ENCODE measurements around the gene PARVG. TPM values are rescaled to one million over a fixed set of nuclear protein-coding genes. Genes with fewer than 3 reads are reported as not detected.

The PARVG gene
- total RNA-seq, 1 experiment from 2014 or later: 1.3 TPM

GRCh38 chr22:44159221-44159620 lies 21.5 kb upstream of the PARVG start:
- Histone ChIP-seq H3K9ac (ENCODE audit: extremely low read depth, insufficient read length, low read length) (no peak overlapping the region), H3K4ac (ENCODE audit: low read depth, low read length) (no peak overlapping the region), H2AK5ac (ENCODE audit: insufficient read length, low read length) (no peak overlapping the region), H4K20me1 (ENCODE audit: control insufficient read depth, insufficient read depth, insufficient read length) (no peaks in the 10 kb centered on the region), H4K8ac (replicated peaks; ENCODE audit: insufficient read length, low read depth, low read length) (no peak overlapping the region), H2AFZ (ENCODE audit: low read length) (no peak overlapping the region), H3K27ac (ENCODE audit: insufficient read length, low read depth, low read length) (no peak overlapping the region), H3K14ac (ENCODE audit: insufficient read depth, low read length) (no peak overlapping the region; the same call in 1 of the 2 replicates), H2BK120ac (ENCODE audit: low read depth, low read length, poor library complexity, severe bottlenecking) (no peak overlapping the region), H3K18ac (ENCODE audit: insufficient read length, low read depth, low read length) (no peak overlapping the region), H2BK12ac (ENCODE audit: insufficient read length, low read depth, low read length) (no peak overlapping the region), H3K23me2 (ENCODE audit: insufficient read length, low read depth, low read length, poor library complexity, severe bottlenecking) (peaks cover 3% of the 10 kb centered on the region), H3K56ac (ENCODE audit: insufficient read length, low read depth, low read length) (no peak overlapping the region), H2BK15ac (ENCODE audit: low read depth, low read length) (no peak overlapping the region), H3K4me2 (ENCODE audit: insufficient read depth, insufficient read length, low read length) (no peak overlapping the region), H3K9me3 (ENCODE audit: control insufficient read depth, low read depth, low read length) (no peaks in the 10 kb centered on the region), H3K79me2 (ENCODE audit: insufficient read depth, low read length) (no peaks in the 10 kb centered on the region), H3K79me1 (ENCODE audit: insufficient read depth, low read depth, low read length, poor library complexity, severe bottlenecking) (no peaks in the 10 kb centered on the region), H2BK5ac (ENCODE audit: insufficient read length, low read length) (no peak overlapping the region), H2BK20ac (ENCODE audit: low read depth, low read length, poor library complexity, severe bottlenecking) (no peak overlapping the region), H4K5ac (ENCODE audit: insufficient read length, low read depth, low read length) (no peak overlapping the region), H3K27me3 (ENCODE audit: insufficient read depth, low read length) (no peaks in the 10 kb centered on the region), H4K91ac (ENCODE audit: insufficient read length, low read depth, low read length) (no peak overlapping the region), H3T11ph (ENCODE audit: low read length) (no peak overlapping the region), H3K4me1 (ENCODE audit: insufficient read depth, low read length) (peaks cover 3% of the 10 kb centered on the region; the same call in 1 of the 2 replicates), H3K23ac (ENCODE audit: insufficient read length, low read depth, low read length) (no peak overlapping the region)
- TF ChIP-seq CTCF (conservative IDR thresholded peaks at IDR 0.05): no peak
- H3K27me3 Mint-ChIP-seq (ENCODE audit: low read depth): no peaks in the 10 kb centered on the region
- WGBS (ENCODE audit: extremely low coverage, insufficient read length, low lambda C conversion rate): no CpG with 5 or more reads among the region's 7 CpGs
- H3K4me3 Mint-ChIP-seq: no peak overlapping the region
- no peaks in the 10 kb centered on the region for H3K9me3 Mint-ChIP-seq
- H3K4me1 Mint-ChIP-seq: peaks cover 32 to 47% of the 10 kb centered on the region in 2 experiments
- H3K27ac Mint-ChIP-seq: no peak overlapping the region
- H3K36me3 Mint-ChIP-seq (ENCODE audit: insufficient read depth in 1 of 3, low read depth in 3 of 3): no peaks in the 10 kb centered on the region; a peak in 2 of 7 replicates
- DNase-seq: no peak

All from H9 (cell line).